DND-41 (cell line): Measurements from ENCODE around the gene UCP2.

Experiments
- ATAC-seq: fragments of 200-7000 bp; cut with Tn5 transposase; 3 replicates; pipeline ENCODE4 v1.9.1; 2021; ENCODE audit warnings: low read depth; ENCODE audit not compliant: insufficient read depth
- DNase-seq: peaks from one replicate; pipeline ENCODE4 v3.0.0-alpha.2; 2020
- H2AFZ ChIP-seq: 2 replicates; pipeline ENCODE4 v1.6.0; 2012; ENCODE audit warnings: low read depth, low read length
- H3K27ac ChIP-seq: 2 replicates; pipeline ENCODE4 v1.5.1; 2012; ENCODE audit warnings: low read length, inconsistent platforms
- H3K27me3 ChIP-seq: fragments of 200-600 bp; sonication (generic); 2 replicates; pipeline ENCODE4 v1.6.0; 2012; ENCODE audit warnings: low read length, mild to moderate bottlenecking, inconsistent platforms; ENCODE audit not compliant: insufficient read depth, poor library complexity
- H3K36me3 ChIP-seq: 2 replicates; pipeline ENCODE4 v1.5.1; 2012; ENCODE audit warnings: low read length, inconsistent platforms; ENCODE audit not compliant: insufficient read depth
- H3K4me1 ChIP-seq: 2 replicates; pipeline ENCODE4 v1.5.1; 2012; ENCODE audit warnings: mild to moderate bottlenecking, low read length; ENCODE audit not compliant: insufficient read depth
- H3K4me2 ChIP-seq: 2 replicates; pipeline ENCODE4 v1.6.0; 2012; ENCODE audit warnings: mild to moderate bottlenecking, moderate library complexity, low read length, inconsistent platforms; ENCODE audit not compliant: insufficient read depth
- H3K4me3 ChIP-seq, 2 experiments: fragments of 200-600 bp in 1 of 2; shearing (Covaris generic) in 1 of 2; 2 replicates each; pipeline ENCODE4 v1.5.1; 2012 to 2016; ENCODE audit warnings: inconsistent platforms in 2 of 2, low read length in 2 of 2, mild to moderate bottlenecking in 2 of 2, low read depth in 1 of 2, moderate library complexity in 1 of 2
- H3K79me2 ChIP-seq: 2 replicates; pipeline ENCODE4 v1.6.0; 2012; ENCODE audit warnings: low read length, inconsistent platforms; ENCODE audit not compliant: insufficient read depth
- H3K9ac ChIP-seq: 2 replicates; pipeline ENCODE4 v1.6.0; 2012; ENCODE audit warnings: low read depth, mild to moderate bottlenecking, inconsistent platforms, low read length, moderate library complexity
- H3K9me3 ChIP-seq: 2 replicates; pipeline ENCODE4 v1.5.1; 2012; ENCODE audit warnings: low read length, moderate library complexity, mild to moderate bottlenecking, inconsistent platforms; ENCODE audit not compliant: insufficient read depth, severe bottlenecking
- H4K20me1 ChIP-seq: 2 replicates; pipeline ENCODE4 v1.6.0; 2012; ENCODE audit warnings: low read length; ENCODE audit not compliant: insufficient read depth
- CTCF ChIP-seq: IDR thresholded peaks from 2 replicates; pipeline ENCODE4 v1.5.1; 2012; ENCODE audit warnings: borderline replicate concordance, low read length, moderate library complexity, mild to moderate bottlenecking; ENCODE audit not compliant: poor library complexity, severe bottlenecking; ENCODE audit errors: extremely low read depth
- EZH2 ChIP-seq: IDR thresholded peaks from 3 replicates; pipeline ENCODE4 v1.6.1; 2012; ENCODE audit warnings: borderline replicate concordance, low read depth, mild to moderate bottlenecking, moderate library complexity, low read length, inconsistent platforms; ENCODE audit not compliant: severe bottlenecking

UCP2 gene

DNA sequence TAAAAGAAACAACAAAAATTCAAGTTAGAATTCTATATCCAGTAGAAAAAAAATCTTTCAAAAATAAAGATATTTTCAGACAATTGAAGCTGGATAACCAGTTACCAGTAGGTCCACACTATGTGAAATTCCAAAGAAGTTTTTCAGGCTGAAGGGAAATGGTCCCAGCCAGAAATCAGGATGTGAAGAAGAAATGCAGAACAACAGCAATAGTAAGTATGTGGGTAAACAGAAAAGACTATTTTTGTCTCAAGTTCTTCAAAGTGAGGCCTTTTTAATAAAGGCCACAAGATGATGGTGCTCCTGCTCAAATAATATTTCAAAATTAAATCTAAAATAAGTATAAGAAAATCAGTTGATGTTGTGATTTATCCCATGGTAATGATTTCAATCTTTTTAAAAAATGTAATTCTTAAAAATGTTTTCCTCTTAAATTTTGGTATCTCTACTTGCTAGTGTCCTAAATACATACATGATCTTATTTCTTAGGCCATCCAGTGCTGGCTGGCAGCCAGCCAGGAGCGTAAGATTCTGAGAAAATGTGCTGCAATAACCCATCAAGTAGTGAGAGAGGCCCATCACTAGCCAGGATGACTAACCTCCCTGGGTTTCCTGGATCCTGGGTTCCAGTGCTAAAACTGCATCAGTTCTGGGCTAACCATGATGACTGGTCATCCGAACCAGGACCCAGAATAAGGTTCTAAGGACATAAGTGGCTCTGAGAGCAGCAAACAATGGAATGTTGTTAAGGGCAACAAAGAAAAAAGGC, 41.8 kb upstream of the UCP2 start:
- Histone ChIP-seq H2AFZ (no peak overlapping the region), H3K9ac (no peak overlapping the region), H3K27ac (no peak overlapping the region), H3K36me3 (peaks cover 30% of the 10 kb centered on the region), H3K4me3 (no peak overlapping the region), H3K4me1 (no peaks in the 10 kb centered on the region), H3K9me3 (no peaks in the 10 kb centered on the region), H3K79me2 (no peaks in the 10 kb centered on the region), H3K4me2 (no peak overlapping the region), H4K20me1 (no peaks in the 10 kb centered on the region), H3K27me3 (no peaks in the 10 kb centered on the region)
- DNase-seq (no peak), ATAC-seq (no peak)
- TF ChIP-seq EZH2 (no peak), CTCF (no peak)

DNA sequence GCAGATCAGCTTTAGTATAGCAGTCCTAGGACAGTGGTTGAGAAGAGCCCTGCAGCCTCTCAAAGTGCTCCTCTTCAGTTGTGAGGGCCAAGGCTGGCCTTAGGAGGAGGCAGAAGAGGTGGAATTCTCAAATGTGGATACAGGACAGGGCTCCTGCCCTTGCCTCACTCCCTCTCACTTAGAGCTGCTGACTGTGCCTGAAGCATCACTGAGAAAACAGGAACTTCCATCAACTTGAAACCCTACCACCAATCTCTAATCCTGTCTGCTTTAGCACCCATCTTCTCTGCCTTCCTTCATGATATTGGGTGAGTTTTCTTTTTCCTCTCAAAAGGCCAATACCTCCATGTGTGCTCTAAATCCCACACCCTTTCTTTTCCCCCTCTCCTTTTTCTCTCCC, 40.6 kb upstream of the UCP2 start:
- TF ChIP-seq EZH2 (no peak), CTCF (no peak)

DNA sequence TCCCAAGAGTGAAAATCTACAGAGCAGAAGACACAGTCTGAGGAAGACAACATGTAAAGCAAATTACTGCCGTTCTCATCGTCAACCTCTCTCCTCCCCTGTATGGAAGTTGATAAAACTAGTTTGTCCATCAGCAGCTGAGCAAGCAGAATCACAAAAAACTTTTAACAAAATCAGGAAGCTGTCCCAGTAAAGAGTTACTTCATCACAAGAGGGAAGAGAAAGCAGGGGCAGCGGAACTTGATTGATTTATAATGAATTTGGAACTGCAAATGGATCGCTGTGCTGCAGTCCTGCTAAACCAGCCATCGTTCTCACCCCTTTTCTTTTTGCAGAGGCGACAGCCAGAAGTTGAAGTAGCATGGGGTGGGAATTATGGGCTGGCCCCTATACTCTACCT, 39.9 kb upstream of the UCP2 start:
- Histone ChIP-seq H3K4me2 (no peak overlapping the region), H3K4me3 (no peak overlapping the region), H3K36me3 (peaks cover 12% of the 10 kb centered on the region; the same call in 1 of the 2 replicates), H4K20me1 (no peaks in the 10 kb centered on the region), H3K9ac (no peak overlapping the region), H2AFZ (no peak overlapping the region), H3K9me3 (no peaks in the 10 kb centered on the region), H3K27ac (no peak overlapping the region), H3K79me2 (no peaks in the 10 kb centered on the region), H3K27me3 (no peaks in the 10 kb centered on the region), H3K4me1 (no peaks in the 10 kb centered on the region)
- TF ChIP-seq CTCF (no peak), EZH2 (no peak)
- ATAC-seq (no peak), DNase-seq (no peak)

More for the DNA sequence above, 40.6 kb upstream of the UCP2 start:
- H3K9me3 ChIP-seq = no peaks in the 10 kb centered on the region
- no peak for DNase-seq
- peaks cover 20% of the 10 kb centered on the region for H3K36me3 ChIP-seq
- H3K79me2 ChIP-seq = no peaks in the 10 kb centered on the region
- ATAC-seq = no peak
- H3K27ac ChIP-seq = no peak overlapping the region
- H3K4me3 ChIP-seq = no peak overlapping the region
- H3K9ac ChIP-seq = no peak overlapping the region
- no peaks in the 10 kb centered on the region for H4K20me1 ChIP-seq
- H3K4me1 ChIP-seq = no peaks in the 10 kb centered on the region
- H3K4me2 ChIP-seq = no peak overlapping the region
- no peaks in the 10 kb centered on the region for H3K27me3 ChIP-seq
- no peak overlapping the region for H2AFZ ChIP-seq
